GM19468 (cell line): ENCODE measurements around the gene MYCL.
"Not testable (repeated sequence)": the region's sequence is repeated elsewhere in the genome, so short reads cannot be mapped to it uniquely, and the experiment has no call there.

Experiments used
- ATAC-seq: cut with Tn5 transposase; IDR thresholded peaks from one replicate; pipeline ENCODE4 v1.9.1; 2021; ENCODE audit warnings: mild to moderate bottlenecking, moderate library complexity, moderate number of reproducible peaks; ENCODE audit not compliant: unreplicated experiment; ENCODE audit errors: extremely low read depth

Gene MYCL

GRCh38 chr1:39919545-39919944, 17.8 kb upstream of the MYCL start:
- no peak for ATAC-seq

GRCh38 chr1:39917825-39918224, 16.1 kb upstream of the MYCL start:
- no peak for ATAC-seq

- ATAC-seq, result no peak
Measured at GRCh38 chr1:39915499-39916129, 13.9 kb upstream of the MYCL start.

GRCh38 chr1:39913136-39913535, 11.4 kb upstream of the MYCL start:
- not testable (repeated sequence) for ATAC-seq

GRCh38 chr1:39910263-39910662, 8.5 kb upstream of the MYCL start:
- ATAC-seq, result no peak

GRCh38 chr1:39908534-39908933, 6.8 kb upstream of the MYCL start:
- no peak for ATAC-seq

GRCh38 chr1:39907528-39908453, 6.1 kb upstream of the MYCL start:
- ATAC-seq, result no peak

GRCh38 chr1:39905172-39905571, 3.5 kb upstream of the MYCL start:
- ATAC-seq, result no peak

- no peak for ATAC-seq
Measured at GRCh38 chr1:39902460-39902807, 717 bp upstream of the MYCL start.

- no peak for ATAC-seq
Measured at GRCh38 chr1:39901464-39901713, 328 bp downstream of the MYCL start.

GRCh38 chr1:39900662-39901463, 854 bp downstream of the MYCL start:
- ATAC-seq, result no peak

- no peak for ATAC-seq
Measured at GRCh38 chr1:39899611-39900538, 1.8 kb downstream of the MYCL start.

GRCh38 chr1:39898648-39899603, 2.8 kb downstream of the MYCL start:
- no peak for ATAC-seq

GRCh38 chr1:39898191-39898590, 3.5 kb downstream of the MYCL start:
- ATAC-seq, result no peak

- no peak for ATAC-seq
Measured at GRCh38 chr1:39896909-39897685, 4.6 kb downstream of the MYCL start.

GRCh38 chr1:39895731-39896480, 5.8 kb downstream of the MYCL start:
- ATAC-seq, result no peak

- ATAC-seq, result no peak
Measured at GRCh38 chr1:39894884-39895495, 6.7 kb downstream of the MYCL start.
